PC-9 (cell line): Measurements from ENCODE around the gene PROZ.

Source experiments
- EZH2 ChIP-seq: fragments of 200-600 bp; sonication (generic); IDR thresholded peaks from 2 replicates; pipeline ENCODE4 v1.8.0; 2017; ENCODE audit warnings: antibody characterized with exemption, low read depth
- TF ChIP-seq, protein P1 (sequence below): fragments of 200-600 bp; sonication (generic); conservative IDR thresholded peaks from 2 replicates; pipeline ENCODE4 v1.6.1; 2017; ENCODE audit warnings: mixed run types, antibody characterized with exemption, mild to moderate bottlenecking, moderate library complexity

DNA sequence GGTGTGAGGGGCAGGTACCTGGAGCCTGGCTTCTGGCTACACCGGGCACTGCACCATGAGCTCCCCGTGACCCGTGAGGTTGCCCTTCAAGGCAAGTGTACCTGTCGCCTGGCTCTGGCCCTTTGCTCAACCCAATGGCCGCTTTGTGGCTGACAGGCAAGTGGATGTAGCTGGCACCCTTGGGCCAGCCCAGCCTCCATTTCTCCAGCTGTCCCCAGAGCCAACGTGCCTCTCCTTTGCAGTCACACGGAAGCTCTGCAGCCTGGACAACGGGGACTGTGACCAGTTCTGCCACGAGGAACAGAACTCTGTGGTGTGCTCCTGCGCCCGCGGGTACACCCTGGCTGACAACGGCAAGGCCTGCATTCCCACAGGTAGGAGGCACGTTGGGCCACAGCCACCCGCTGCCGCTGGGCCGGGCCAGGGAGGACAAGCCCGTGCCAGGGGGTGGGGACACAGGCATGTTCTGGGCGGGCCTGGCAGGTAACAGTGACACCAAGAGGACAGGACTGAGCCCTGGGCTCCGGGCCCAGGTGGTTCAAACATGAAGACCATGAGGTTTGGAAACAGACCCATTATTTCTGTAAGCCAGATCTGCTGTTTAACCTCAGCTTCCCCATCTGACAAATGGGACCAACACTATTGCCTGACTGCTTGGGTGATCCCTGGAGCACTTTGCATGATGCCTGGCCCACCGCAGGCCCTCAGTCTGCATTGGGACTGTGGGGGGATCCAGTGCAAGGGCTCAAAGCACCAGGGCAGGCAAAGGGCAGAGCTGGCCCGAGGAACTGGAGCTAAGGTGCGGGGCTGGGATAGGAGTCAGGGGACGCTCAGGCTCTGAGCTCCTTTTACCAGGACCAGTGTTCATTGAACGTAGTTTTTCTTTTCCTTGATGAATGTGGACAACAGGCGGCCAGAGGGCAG, 17.5 kb upstream of the PROZ start:
- TF ChIP-seq, protein P1, sequence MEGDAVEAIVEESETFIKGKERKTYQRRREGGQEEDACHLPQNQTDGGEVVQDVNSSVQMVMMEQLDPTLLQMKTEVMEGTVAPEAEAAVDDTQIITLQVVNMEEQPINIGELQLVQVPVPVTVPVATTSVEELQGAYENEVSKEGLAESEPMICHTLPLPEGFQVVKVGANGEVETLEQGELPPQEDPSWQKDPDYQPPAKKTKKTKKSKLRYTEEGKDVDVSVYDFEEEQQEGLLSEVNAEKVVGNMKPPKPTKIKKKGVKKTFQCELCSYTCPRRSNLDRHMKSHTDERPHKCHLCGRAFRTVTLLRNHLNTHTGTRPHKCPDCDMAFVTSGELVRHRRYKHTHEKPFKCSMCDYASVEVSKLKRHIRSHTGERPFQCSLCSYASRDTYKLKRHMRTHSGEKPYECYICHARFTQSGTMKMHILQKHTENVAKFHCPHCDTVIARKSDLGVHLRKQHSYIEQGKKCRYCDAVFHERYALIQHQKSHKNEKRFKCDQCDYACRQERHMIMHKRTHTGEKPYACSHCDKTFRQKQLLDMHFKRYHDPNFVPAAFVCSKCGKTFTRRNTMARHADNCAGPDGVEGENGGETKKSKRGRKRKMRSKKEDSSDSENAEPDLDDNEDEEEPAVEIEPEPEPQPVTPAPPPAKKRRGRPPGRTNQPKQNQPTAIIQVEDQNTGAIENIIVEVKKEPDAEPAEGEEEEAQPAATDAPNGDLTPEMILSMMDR: no peak
- TF ChIP-seq EZH2: no peak
